ENCODE measurements around the gene GOLGA6A.
"Not testable (repeated sequence)": the region's sequence is repeated elsewhere in the genome, so short reads cannot be mapped to it uniquely, and the experiment has no call there.

Gene GOLGA6A

GRCh38 chr15:74064822-74065221, 17.5 kb downstream of the GOLGA6A start:
- not testable (repeated sequence) for H3K4me3 Mint-ChIP-seq, H3K9me3 Mint-ChIP-seq, H3K36me3 Mint-ChIP-seq, ATAC-seq, H3K4me1 Mint-ChIP-seq, H3K27ac Mint-ChIP-seq
- peaks cover 12% of the 10 kb centered on the region for H3K27me3 Mint-ChIP-seq

GRCh38 chr15:74064183-74064582, 18.2 kb downstream of the GOLGA6A start:
- peaks cover 12% of the 10 kb centered on the region for H3K27me3 Mint-ChIP-seq
- H3K36me3 Mint-ChIP-seq, H3K9me3 Mint-ChIP-seq, ATAC-seq, H3K4me1 Mint-ChIP-seq, H3K27ac Mint-ChIP-seq, H3K4me3 Mint-ChIP-seq: not testable (repeated sequence)

GRCh38 chr15:74063425-74064146, 18.8 kb downstream of the GOLGA6A start:
- not testable (repeated sequence) for H3K4me1 Mint-ChIP-seq, H3K4me3 Mint-ChIP-seq, H3K9me3 Mint-ChIP-seq, H3K36me3 Mint-ChIP-seq, H3K27ac Mint-ChIP-seq, ATAC-seq
- peaks cover 12% of the 10 kb centered on the region for H3K27me3 Mint-ChIP-seq

GRCh38 chr15:74062671-74063070, 19.7 kb downstream of the GOLGA6A start:
- no peaks in the 10 kb centered on the region for H3K9me3 Mint-ChIP-seq

GRCh38 chr15:74062236-74062635, 20.1 kb downstream of the GOLGA6A start:
- Mint-ChIP-seq H3K4me1 (no peaks in the 10 kb centered on the region), H3K27ac (no peak overlapping the region), H3K36me3 (peaks cover 18% of the 10 kb centered on the region), H3K4me3 (no peak overlapping the region), H3K27me3 (peaks cover 12% of the 10 kb centered on the region), H3K9me3 (no peaks in the 10 kb centered on the region)
- no peak for ATAC-seq

More at GRCh38 chr15:74062671-74063070, 19.7 kb downstream of the GOLGA6A start:
- H3K27me3 Mint-ChIP-seq: peaks cover 12% of the 10 kb centered on the region
- no peak overlapping the region for H3K4me3 Mint-ChIP-seq
- H3K27ac Mint-ChIP-seq: no peak overlapping the region
- ATAC-seq: no peak
- H3K4me1 Mint-ChIP-seq: no peaks in the 10 kb centered on the region
- peaks cover 18% of the 10 kb centered on the region for H3K36me3 Mint-ChIP-seq

- no peak overlapping the region for H3K27ac Mint-ChIP-seq
- H3K4me1 Mint-ChIP-seq: no peaks in the 10 kb centered on the region
- peaks cover 10% of the 10 kb centered on the region for H3K27me3 Mint-ChIP-seq
- no peaks in the 10 kb centered on the region for H3K9me3 Mint-ChIP-seq
- H3K4me3 Mint-ChIP-seq: no peak overlapping the region
- H3K36me3 Mint-ChIP-seq: peaks cover 18% of the 10 kb centered on the region
- ATAC-seq: no peak
Measured at GRCh38 chr15:74060251-74060650, 22.1 kb downstream of the GOLGA6A start.

GRCh38 chr15:74059050-74059833, 23.1 kb downstream of the GOLGA6A start:
- H3K4me3 Mint-ChIP-seq, H3K4me1 Mint-ChIP-seq, H3K9me3 Mint-ChIP-seq, H3K27me3 Mint-ChIP-seq, ATAC-seq, H3K27ac Mint-ChIP-seq: not testable (repeated sequence)
- peaks cover 18% of the 10 kb centered on the region for H3K36me3 Mint-ChIP-seq

- H3K27ac Mint-ChIP-seq, H3K4me3 Mint-ChIP-seq, H3K4me1 Mint-ChIP-seq, H3K27me3 Mint-ChIP-seq, H3K9me3 Mint-ChIP-seq, ATAC-seq: not testable (repeated sequence)
- peaks cover 15% of the 10 kb centered on the region for H3K36me3 Mint-ChIP-seq
Measured at GRCh38 chr15:74056330-74056729, 26.0 kb downstream of the GOLGA6A start.

GRCh38 chr15:74055804-74056203, 26.5 kb downstream of the GOLGA6A start:
- Mint-ChIP-seq H3K4me3 (no peak overlapping the region), H3K36me3 (peaks cover 13% of the 10 kb centered on the region), H3K9me3 (no peaks in the 10 kb centered on the region), H3K4me1 (peaks cover 10% of the 10 kb centered on the region), H3K27ac (no peak overlapping the region), H3K27me3 (no peaks in the 10 kb centered on the region)
- no peak for ATAC-seq

- peak; percentile 79 for ATAC-seq
- Mint-ChIP-seq H3K27me3 (no peaks in the 10 kb centered on the region), H3K9me3 (no peaks in the 10 kb centered on the region), H3K36me3 (peaks cover 13% of the 10 kb centered on the region), H3K4me3 (peak overlapping the region; percentile 47), H3K4me1 (peaks cover 10% of the 10 kb centered on the region), H3K27ac (no peak overlapping the region)
Measured at GRCh38 chr15:74053941-74054529, 28.3 kb downstream of the GOLGA6A start.

- Mint-ChIP-seq H3K9me3 (no peaks in the 10 kb centered on the region), H3K4me3 (no peak overlapping the region), H3K27me3 (no peaks in the 10 kb centered on the region), H3K27ac (no peak overlapping the region), H3K36me3 (peaks cover 8% of the 10 kb centered on the region), H3K4me1 (peaks cover 11% of the 10 kb centered on the region)
- ATAC-seq: no peak
Measured at GRCh38 chr15:74053517-74053916, 28.8 kb downstream of the GOLGA6A start.

GRCh38 chr15:74052271-74053260, 29.8 kb downstream of the GOLGA6A start:
- not testable (repeated sequence) for H3K36me3 Mint-ChIP-seq, H3K9me3 Mint-ChIP-seq, ATAC-seq, H3K27ac Mint-ChIP-seq, H3K27me3 Mint-ChIP-seq, H3K4me3 Mint-ChIP-seq
- peaks cover 18% of the 10 kb centered on the region for H3K4me1 Mint-ChIP-seq

- Mint-ChIP-seq H3K9me3 (no peaks in the 10 kb centered on the region), H3K27ac (no peak overlapping the region), H3K4me1 (peaks cover 18% of the 10 kb centered on the region), H3K27me3 (no peaks in the 10 kb centered on the region), H3K4me3 (no peak overlapping the region), H3K36me3 (peaks cover under 1% of the 10 kb centered on the region)
- ATAC-seq: no peak
Measured at GRCh38 chr15:74050556-74051234, 31.7 kb downstream of the GOLGA6A start.

GRCh38 chr15:74050127-74050526, 32.2 kb downstream of the GOLGA6A start:
- H3K36me3 Mint-ChIP-seq: peaks cover 6% of the 10 kb centered on the region
- H3K4me1 Mint-ChIP-seq: peaks cover 18% of the 10 kb centered on the region
- H3K27ac Mint-ChIP-seq: no peak overlapping the region
- no peaks in the 10 kb centered on the region for H3K9me3 Mint-ChIP-seq
- H3K4me3 Mint-ChIP-seq: no peak overlapping the region
- no peak for ATAC-seq
- no peaks in the 10 kb centered on the region for H3K27me3 Mint-ChIP-seq
